Putamen (tissue), 1 donor: ENCODE data around the gene OTULINL.

ENCODE experiments used
- DNase-seq: peaks from one replicate; pipeline ENCODE4 v3.0.0-alpha.2; 2016; ENCODE audit warnings: low spot score

Gene OTULINL

GRCh38 chr5:14577079-14577725 lies 4.4 kb upstream of the OTULINL start:
- no peak for DNase-seq

DNA sequence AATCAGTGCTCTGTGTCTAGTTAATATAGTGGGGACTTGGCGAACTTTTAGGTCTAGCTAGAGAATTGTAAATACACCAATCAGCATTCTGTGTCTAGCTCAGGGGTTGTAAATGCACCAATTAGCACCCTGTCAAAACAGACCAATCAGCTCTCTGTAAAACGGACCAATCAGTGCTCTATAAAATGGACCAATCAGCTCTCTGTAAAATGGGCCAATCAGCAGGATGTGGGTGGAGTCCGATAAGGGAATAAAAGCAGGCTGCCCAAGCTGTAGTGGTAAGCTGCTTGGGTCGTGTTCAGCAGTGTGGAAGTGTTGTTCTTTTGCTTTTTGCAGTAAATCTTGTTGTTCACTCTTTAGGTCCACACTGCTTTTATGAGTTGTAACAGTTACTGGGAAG lies 3.6 kb upstream of the OTULINL start:
- DNase-seq = no peak

DNA sequence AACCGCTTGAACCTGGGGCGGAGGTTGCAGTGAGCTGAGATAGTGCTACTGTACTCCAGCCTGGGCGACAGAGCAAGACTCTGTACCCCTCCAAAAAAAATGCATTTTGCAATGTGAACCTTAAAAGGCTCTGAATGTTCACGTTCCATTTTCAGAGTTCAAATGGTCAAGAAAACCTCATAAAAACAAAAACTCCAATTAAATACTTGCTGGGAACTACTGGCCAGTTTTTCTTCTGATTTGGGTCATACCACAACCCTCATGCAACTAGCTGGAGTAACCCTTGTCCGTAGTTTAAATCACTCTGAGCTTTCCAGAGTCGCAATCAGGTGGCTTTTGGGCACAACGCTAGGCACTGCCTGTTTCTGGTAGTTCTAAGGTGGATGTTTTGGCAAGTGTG lies 2.3 kb upstream of the OTULINL start:
- no peak for DNase-seq

- no peak for DNase-seq
Observed at GRCh38 chr5:14579731-14580397, 1.7 kb upstream of the OTULINL start.

GRCh38 chr5:14580398-14581034 lies 1.1 kb upstream of the OTULINL start:
- DNase-seq = no peak

DNA sequence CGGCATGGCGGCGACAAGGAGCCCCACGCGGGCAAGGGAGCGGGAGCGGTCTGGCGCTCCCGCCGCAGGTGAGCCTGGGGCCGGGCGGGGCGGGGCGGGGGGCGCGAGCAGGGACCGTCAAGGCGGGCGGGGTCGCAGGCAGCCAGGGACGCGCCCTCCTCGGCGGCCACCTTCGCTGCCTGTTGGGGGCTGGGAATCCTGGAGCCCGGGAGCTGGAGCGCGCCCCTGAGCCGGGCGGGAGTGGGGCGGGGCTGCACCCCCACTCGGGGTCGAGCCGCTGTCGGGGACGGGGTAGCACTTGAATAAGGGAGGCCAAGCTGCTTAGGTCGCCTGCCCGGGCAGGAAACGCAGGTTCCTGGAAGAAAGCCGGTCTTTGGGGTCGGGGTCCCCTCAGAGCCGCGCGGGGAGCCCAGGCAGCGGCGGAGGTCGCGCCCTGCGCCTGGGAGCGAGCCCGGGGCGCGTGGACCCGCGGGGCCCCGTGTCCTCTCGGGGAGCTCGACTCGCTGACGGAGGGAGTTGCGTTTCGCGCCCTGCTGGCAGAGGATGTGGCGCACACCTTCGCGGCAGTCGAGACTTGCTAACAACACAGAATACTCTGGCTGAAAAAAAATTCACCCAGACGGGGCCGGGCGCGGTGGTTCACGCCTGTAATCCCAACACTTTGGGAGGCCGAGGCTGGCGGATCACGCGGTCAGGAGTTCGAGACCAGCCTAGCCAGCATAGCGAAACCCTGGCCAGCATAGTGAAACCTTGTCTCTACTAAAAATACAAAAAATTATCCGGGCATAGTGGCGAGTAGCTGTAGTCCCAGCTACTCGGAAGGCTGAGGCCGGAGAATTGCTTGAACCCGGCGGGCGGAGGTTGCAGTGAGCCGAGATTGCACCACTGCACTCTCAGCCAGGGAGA lies 552 bp downstream of the OTULINL start:
- no peak for DNase-seq

GRCh38 chr5:14582797-14583137 lies 1.2 kb downstream of the OTULINL start:
- DNase-seq = no peak

GRCh38 chr5:14584848-14585247 lies 3.3 kb downstream of the OTULINL start:
- no peak for DNase-seq

GRCh38 chr5:14587150-14587549 lies 5.6 kb downstream of the OTULINL start:
- peak; percentile 34 for DNase-seq

GRCh38 chr5:14588145-14588544 lies 6.6 kb downstream of the OTULINL start:
- no peak for DNase-seq

DNA sequence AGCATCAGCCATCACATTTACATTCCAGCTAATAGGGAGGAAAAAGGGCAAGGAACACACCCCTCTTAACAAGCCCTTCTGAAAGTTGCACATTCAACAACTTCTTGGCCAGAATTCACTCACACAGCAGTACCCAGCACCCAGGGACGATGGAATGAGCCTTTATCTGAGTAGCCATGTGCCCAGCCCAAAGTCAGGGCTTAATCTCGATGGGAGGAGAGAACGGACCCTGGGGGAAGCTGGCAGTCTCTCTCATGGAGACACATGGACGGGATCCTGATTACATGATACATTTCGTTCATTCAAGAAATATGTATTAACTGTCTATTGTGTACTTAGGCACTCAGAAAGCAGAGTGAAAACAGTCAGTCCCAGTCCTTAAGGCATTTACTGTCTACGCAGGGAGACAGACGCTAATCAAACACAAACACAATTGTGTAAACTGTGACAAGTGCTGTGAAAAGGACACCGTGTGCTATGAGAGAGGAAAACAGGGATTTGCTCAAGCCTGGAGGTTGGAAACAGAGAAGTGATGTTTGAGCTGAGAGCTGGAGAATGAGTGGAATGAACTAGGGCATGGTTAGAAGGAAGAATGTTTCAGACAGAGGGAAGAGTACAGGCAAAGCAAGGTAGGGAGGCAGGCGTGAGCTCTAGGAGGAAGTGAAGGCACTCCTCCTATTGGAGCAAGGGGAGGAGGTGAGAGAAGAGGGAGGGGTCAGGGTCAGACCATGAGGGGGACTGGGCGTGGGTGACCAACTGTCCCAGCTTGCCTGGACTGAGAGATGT lies 7.4 kb downstream of the OTULINL start:
- DNase-seq = no peak

DNA sequence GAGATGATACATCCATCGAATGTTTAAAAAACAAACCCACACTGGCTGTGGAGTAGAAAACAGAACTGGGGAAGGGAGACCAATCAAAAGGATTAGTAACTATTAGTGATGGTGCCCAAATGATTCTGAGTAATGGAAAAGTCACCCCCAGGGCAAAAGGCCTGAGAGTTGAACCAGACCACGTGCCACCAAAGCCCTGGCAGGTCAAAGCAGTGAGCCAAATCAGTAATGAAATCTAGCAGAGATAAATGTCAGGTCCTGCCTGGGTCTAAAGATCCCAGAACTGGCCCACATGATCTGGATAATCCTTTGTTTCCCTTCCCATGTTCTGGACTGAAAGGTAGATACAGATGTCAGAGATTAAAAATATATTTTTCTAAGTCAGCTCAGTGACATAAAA lies 9.4 kb downstream of the OTULINL start:
- DNase-seq = no peak

- DNase-seq = no peak
Observed at GRCh38 chr5:14591548-14591947, 10.0 kb downstream of the OTULINL start.

GRCh38 chr5:14593326-14594021 lies 11.9 kb downstream of the OTULINL start:
- DNase-seq = no peak

DNA sequence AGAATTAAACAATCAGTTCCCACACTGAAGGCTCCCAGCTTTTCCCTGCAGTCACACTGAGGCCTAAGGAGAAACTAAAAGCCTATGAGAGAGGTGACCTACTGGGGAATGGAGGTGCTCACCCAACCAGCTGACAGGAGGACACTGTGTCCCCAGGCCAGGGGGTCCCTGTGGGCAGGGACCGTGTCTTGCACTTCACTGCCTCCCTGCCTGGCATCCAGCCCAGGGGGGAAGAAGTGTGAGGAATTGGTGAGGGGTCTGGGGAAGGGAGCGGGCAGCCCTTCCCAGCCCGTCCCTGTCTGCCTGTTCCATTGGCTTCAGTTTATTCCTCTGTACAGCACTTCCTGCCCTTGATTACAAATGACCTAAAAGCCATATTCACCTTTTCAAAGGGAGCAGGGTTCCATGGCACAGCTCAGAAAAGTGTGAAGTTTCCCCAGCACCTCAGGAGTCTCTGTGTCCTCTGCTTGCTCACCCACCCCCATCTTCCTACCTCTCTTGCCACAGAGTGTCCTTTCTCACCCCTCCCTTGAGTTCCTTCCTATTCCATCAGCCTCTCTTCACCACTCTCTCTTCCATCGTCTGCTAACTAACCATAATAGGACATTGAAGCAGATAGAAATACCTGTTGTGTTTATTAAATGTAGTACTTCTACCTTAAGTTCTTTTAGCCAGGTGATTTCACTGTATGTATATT lies 12.9 kb downstream of the OTULINL start:
- DNase-seq = no peak

DNA sequence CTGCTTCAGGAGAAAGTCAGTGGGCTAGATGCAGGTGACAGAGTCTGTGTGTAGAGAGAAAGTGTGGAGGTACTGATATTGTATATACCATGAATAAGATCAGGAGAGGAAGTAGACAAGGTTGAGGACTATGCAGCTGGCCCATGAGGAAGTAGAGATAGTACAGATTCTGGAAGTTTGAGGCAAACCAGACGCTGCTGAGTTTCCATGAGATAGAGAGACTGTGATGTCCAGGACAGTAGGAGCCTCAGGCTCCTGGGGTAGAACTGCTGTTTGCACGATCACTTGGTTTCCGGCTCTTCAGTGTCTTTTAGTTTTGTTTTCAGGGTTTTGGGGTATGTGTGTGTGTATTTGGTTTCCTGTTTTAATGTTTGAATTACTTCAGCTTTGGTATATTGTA lies 13.6 kb downstream of the OTULINL start:
- DNase-seq = peak; percentile 33

DNA sequence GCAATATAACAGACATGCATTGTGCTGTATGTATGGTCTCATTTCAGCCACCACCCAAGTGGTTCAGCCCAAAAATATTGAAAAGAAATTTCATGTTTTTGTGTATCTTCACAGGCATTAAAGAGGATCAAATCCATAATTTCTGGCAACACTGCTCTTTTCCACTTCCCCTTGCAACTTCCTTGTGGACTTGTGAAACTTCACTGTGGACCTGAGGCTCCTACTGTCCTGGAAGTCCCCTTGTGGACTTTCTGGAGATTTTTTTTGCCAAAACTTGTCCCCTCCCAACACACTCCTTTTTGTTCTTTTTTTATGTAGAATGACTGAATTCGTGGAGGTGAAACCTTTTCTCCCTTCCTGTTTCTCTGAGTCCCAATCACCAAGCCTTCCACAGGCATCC lies 14.3 kb downstream of the OTULINL start:
- DNase-seq = no peak

DNA sequence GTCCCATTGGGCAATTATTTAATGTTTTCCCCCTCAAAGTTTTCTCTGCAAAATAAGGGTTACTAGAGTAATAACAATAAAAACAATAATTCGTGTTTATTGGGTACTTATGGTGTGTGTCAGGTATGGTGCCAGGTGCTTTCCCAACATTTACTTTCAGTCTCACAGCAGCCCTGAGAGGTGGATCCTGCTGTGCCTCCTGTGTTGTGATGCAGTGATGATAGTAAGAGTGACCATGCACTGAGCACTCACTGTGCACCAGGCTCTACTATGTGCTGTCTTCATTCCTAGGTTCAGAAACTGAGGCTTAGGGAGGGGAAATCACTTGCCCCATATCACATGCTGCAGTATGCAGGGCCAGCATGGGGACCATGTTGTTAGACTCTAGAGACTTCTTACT lies 15.5 kb downstream of the OTULINL start:
- no peak for DNase-seq

DNA sequence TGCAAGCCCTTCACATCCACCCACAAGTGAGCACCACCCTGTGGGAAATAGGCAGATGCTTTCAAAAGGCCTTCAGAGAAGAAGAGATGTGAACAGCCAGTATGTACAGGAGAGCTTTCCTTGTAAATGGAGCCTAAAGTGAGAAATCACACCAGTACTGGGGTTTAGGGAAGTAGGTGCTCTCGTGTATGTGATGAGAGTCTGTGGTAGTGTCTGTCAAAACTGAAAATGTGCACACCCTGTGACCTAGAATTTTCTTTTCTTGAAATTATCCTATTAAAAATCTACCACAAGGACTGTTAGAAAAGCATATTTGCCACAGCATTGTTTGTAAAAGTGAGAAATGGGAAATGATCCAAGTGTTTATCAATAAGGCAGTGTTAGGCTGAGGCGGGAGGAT lies 16.6 kb downstream of the OTULINL start:
- DNase-seq = no peak

- DNase-seq = no peak
Observed at GRCh38 chr5:14599476-14600127, 18.0 kb downstream of the OTULINL start.
